GM18909 (cell line): ENCODE data around the gene ZNF746.

Experiments used
- ATAC-seq: cut with Tn5 transposase; IDR thresholded peaks from one replicate; pipeline ENCODE4 v1.9.1; 2021; ENCODE audit warnings: mild to moderate bottlenecking; ENCODE audit not compliant: unreplicated experiment, poor library complexity

ZNF746 gene

DNA sequence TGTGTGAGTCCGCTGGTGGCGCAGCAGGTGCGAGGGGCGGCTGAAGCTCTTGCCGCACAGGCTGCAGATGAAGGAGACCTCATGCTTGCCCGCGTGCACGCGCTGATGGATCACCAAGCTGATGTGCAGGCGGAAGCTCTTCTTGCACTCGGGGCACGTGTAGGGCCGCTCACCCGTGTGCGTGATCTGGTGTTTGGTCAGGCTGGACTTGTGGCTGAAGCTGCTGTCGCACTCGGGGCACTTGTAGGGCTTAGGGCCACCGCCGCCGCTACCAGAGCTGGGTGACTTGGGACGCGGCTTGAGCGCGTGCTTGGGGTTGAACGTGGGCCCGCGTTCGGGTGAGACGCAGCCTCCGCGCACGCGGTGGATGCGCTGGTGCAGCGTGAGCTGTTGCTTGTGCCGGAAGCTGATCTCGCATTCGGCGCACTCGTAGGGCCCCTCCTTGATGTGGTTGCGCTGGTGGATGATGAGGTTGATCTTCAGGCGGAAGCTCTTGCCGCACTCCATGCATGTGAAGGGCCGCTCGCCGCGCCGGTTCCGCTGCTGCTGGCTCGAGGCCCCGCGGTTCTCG, 65.4 kb downstream of the ZNF746 start:
- no peak for ATAC-seq

DNA sequence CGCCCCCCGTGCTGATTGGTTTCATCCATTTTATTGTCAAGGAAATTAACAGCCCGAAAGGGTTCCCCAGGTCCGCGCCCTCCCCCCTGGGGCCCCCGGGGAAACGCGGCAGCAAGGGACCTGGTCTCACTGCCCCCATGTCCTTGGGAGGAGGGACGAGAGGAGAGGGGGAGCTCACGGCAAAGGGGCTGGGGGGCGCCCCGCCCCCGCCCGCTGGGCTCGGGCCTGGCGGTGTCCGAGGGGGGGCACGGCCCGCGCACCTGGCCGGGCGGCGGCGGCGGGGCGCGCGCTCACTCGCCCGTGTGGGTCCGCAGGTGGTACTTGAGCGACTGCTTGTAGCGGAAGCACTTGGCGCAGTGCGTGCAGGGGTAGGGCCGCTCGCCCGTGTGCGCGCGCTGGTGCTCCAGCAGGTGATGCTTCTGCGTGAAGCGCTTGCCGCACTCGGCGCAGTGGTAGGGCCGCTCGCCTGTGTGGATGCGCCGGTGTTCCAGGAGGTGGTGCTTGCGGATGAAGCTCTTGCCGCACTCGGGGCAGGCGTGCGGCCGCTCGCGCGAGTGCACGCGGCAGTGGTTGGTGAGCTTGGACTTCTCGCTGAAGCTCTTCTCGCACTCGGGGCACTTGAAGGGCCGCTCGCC, 66.0 kb downstream of the ZNF746 start:
- ATAC-seq = no peak

DNA sequence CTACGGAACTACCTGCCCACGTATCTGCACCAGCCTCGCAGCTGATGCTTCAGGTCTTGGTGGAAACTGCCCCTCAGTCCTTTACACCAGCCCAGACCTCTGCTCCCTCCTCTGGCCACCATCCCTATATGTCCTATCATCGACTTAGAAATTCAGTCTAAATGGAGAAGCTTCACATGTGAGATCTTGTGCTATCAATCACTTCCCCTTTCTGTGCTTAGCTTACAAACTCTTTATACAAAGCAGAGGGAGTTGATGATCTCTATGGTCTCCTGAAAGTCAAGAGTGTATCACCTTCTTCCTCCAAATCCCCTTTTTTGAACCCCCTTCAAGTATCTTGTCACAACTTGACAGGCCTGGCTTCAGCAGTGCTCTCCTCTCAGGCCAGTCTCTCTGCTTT, 67.4 kb downstream of the ZNF746 start:
- no peak for ATAC-seq

DNA sequence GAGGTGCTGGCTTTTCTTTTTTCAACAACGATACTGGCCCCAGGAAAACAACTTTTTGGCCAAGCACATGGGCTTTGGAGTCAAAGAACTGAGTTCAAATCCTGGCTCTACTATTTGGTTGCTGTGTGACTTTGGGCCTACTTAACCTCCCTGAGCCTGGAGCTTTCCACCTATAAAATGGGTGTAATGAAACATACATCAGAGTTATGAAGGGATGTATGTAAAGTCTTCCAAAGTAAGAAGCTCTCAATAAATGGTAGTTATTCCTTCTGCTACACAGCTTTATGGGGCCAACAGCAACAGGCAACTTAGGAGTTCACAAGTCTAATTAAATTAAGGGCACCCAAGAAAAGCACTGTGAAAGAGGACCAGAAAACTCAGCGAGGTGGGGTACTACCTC, 69.7 kb downstream of the ZNF746 start:
- ATAC-seq = no peak

DNA sequence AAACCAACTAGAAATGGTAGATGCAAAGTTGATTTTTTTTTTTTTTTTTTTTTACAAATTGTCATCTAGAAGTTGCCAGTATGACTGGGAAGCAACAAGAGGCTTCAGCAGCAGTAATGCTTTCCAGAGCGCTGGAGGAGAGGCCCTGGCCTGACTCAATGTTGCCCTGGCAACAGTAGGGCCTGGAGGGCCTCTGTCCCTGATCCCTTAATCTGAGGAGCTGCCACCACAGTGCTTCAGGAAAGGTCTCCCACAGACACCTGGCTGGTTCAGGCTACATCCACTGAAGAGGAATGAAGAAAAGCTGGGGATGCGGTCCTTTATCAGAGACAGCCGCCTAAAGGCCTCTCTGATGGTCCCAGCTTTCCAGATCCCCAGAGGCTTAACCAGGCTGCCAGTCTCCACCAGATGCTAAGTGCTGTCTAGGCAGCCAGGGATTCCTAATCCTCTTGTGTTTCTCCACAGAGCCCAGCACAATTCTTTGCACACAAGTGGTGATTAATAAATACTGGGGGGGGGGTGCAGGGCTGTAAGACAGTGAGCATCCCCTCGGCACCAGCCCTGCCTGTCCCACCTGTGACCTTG, 70.4 kb downstream of the ZNF746 start:
- ATAC-seq = no peak

DNA sequence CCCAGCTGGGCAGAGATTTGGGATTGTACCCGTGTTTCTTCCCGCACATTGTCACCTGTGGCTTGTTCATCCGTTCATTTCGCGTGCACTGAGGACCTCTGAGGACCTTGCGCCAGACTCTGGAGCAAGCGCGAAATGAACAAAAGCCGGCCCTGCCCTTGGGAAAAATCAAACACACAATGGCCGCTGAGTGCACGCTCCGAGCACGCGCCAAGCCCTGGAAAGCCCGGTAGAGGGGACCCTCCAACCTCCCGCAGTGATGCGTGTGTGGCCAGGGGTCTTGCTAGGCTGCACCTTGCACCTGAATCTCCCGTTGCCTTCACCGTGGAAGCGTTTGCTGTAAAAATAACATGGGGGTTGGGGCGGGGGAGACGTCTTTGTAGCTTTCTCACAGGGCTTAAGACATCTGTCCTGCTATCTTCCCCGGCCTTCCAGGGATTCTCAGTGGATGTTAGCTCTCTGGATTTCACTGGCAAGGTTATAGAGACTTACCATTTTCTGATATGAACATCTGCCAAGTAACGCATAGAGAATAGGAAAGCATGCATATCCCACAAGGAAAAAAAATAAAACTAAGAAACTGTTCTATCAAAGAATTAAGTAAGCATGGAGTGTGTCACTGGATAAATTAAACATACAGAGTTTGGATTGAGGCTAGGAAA, 74.0 kb downstream of the ZNF746 start:
- no peak for ATAC-seq

DNA sequence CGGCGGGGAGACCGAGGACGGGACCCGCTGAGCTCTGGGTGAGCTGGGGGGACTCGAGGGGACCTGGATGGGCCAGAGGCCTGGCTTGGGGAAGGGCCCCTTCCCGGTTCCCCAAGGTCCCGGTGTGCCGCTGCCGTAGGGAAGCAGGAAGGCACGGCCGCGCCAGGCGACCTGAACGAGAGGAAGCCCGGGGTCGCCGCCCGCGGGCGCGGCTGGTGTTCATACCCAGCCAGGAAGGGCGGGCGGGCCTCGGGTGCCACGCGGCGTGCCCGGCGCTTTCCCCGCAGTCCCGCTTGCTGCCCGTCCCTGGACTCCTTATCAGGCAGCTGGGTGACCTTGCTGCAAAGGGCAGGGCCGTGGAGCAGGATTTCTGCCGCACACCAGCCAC, 74.7 kb downstream of the ZNF746 start:
- no peak for ATAC-seq
